HG03342 (cell line): ENCODE measurements around the gene TBL1X.
"Not testable (repeated sequence)": the region's sequence is repeated elsewhere in the genome, so short reads cannot be mapped to it uniquely, and the experiment has no call there.

Experiments used
- ATAC-seq: cut with Tn5 transposase; IDR thresholded peaks from one replicate; pipeline ENCODE4 v1.9.1; 2021; ENCODE audit warnings: mild to moderate bottlenecking, moderate library complexity; ENCODE audit not compliant: unreplicated experiment

The TBL1X gene

GRCh38 chrX:9458516-9459078 lies 6.3 kb upstream of the TBL1X start:
- no peak for ATAC-seq

GRCh38 chrX:9459186-9459748 lies 5.6 kb upstream of the TBL1X start:
- no peak for ATAC-seq

- ATAC-seq = no peak
Observed at GRCh38 chrX:9461087-9461486, 3.8 kb upstream of the TBL1X start.

GRCh38 chrX:9462456-9462855 lies 2.4 kb upstream of the TBL1X start:
- ATAC-seq = peak; percentile 1

GRCh38 chrX:9465380-9466123 lies 694 bp downstream of the TBL1X start:
- no peak for ATAC-seq

GRCh38 chrX:9466124-9466495 lies 1.3 kb downstream of the TBL1X start:
- ATAC-seq = no peak

GRCh38 chrX:9466736-9467135 lies 1.9 kb downstream of the TBL1X start:
- ATAC-seq = no peak

GRCh38 chrX:9467146-9467545 lies 2.3 kb downstream of the TBL1X start:
- no peak for ATAC-seq

GRCh38 chrX:9467751-9468150 lies 2.9 kb downstream of the TBL1X start:
- ATAC-seq = no peak

GRCh38 chrX:9471571-9471985 lies 6.7 kb downstream of the TBL1X start:
- no peak for ATAC-seq

GRCh38 chrX:9473708-9474107 lies 8.8 kb downstream of the TBL1X start:
- no peak for ATAC-seq

GRCh38 chrX:9475417-9475816 lies 10.6 kb downstream of the TBL1X start:
- not testable (repeated sequence) for ATAC-seq

- ATAC-seq = no peak
Observed at GRCh38 chrX:9475984-9476383, 11.1 kb downstream of the TBL1X start.

GRCh38 chrX:9476810-9477575 lies 12.1 kb downstream of the TBL1X start:
- ATAC-seq = no peak

GRCh38 chrX:9482408-9482807 lies 17.6 kb downstream of the TBL1X start:
- ATAC-seq = no peak

GRCh38 chrX:9482837-9483236 lies 18.0 kb downstream of the TBL1X start:
- ATAC-seq = no peak

GRCh38 chrX:9483376-9483775 lies 18.5 kb downstream of the TBL1X start:
- no peak for ATAC-seq

- ATAC-seq = no peak
Observed at GRCh38 chrX:9486786-9487387, 22.0 kb downstream of the TBL1X start.

- ATAC-seq = no peak
Observed at GRCh38 chrX:9488586-9488985, 23.7 kb downstream of the TBL1X start.

- no peak for ATAC-seq
Observed at GRCh38 chrX:9489234-9489633, 24.4 kb downstream of the TBL1X start.

GRCh38 chrX:9492901-9493300 lies 28.0 kb downstream of the TBL1X start:
- no peak for ATAC-seq
